Mesodermal cell (in vitro differentiated cells): Measurements from ENCODE around the gene DENND2D.

Experiments used
- H3K27ac ChIP-seq: 2 replicates; pipeline ENCODE4 v1.7.0; 2013; ENCODE audit warnings: mild to moderate bottlenecking, low read depth, low read length, moderate library complexity; ENCODE audit not compliant: severe bottlenecking
- H3K36me3 ChIP-seq: 2 replicates; pipeline ENCODE4 v1.7.1; 2013; ENCODE audit warnings: mild to moderate bottlenecking, low read length, moderate library complexity; ENCODE audit not compliant: control insufficient read depth, insufficient read depth
- H3K4me1 ChIP-seq: one replicate; pipeline ENCODE4 v1.7.1; 2013; ENCODE audit warnings: mild to moderate bottlenecking, low read length; ENCODE audit not compliant: insufficient read depth, control insufficient read depth, poor library complexity, severe bottlenecking
- H3K4me3 ChIP-seq: 2 replicates; pipeline ENCODE4 v1.7.0; 2013; ENCODE audit warnings: low read length, control low read depth, mild to moderate bottlenecking; ENCODE audit not compliant: insufficient read depth, poor library complexity, severe bottlenecking; ENCODE audit errors: extremely low read depth
- H3K9me3 ChIP-seq: 2 replicates; pipeline ENCODE4 v1.7.1; 2013; ENCODE audit warnings: mild to moderate bottlenecking, low read length, moderate library complexity; ENCODE audit not compliant: control insufficient read depth
- WGBS, 2 experiments: methylation state at CpG; one replicate each; pipeline ENCODE4 v1.1.5; 2013; ENCODE audit warnings: missing lambda C conversion rate in 2 of 2; ENCODE audit not compliant: insufficient coverage in 2 of 2; 5-methylcytosine and 5-hydroxymethylcytosine counted together

The DENND2D gene

GRCh38 chr1:111145542-111145941, 54.9 kb downstream of the DENND2D start:
- H3K9me3 ChIP-seq: no peaks in the 10 kb centered on the region
- H3K4me1 ChIP-seq: peaks cover 16% of the 10 kb centered on the region
- 93 to 100% methylated on average over 2 of the region's 2 CpGs for WGBS, 2 experiments
- H3K36me3 ChIP-seq: peaks cover 27% of the 10 kb centered on the region
- no peak overlapping the region for H3K4me3 ChIP-seq
- H3K27ac ChIP-seq: no peak overlapping the region

- WGBS, 2 experiments: 83 to 100% methylated on average over 1 of the region's 5 CpGs
- Histone ChIP-seq H3K9me3 (no peaks in the 10 kb centered on the region), H3K4me3 (peak overlapping the region; percentile 93), H3K27ac (no peak overlapping the region), H3K4me1 (peaks cover 22% of the 10 kb centered on the region), H3K36me3 (peaks cover 6% of the 10 kb centered on the region)
These were observed 58.0 kb downstream of the DENND2D start for GRCh38 chr1:111142356-111142975.

- peaks cover 22% of the 10 kb centered on the region for H3K4me1 ChIP-seq
- WGBS, 2 experiments: 0 to 88% methylated on average over 1 of the region's 5 CpGs
- H3K27ac ChIP-seq: no peak overlapping the region
- peak overlapping the region; percentile 93 for H3K4me3 ChIP-seq
- H3K9me3 ChIP-seq: no peaks in the 10 kb centered on the region
- H3K36me3 ChIP-seq: peaks cover 14% of the 10 kb centered on the region
These were observed 58.9 kb downstream of the DENND2D start for GRCh38 chr1:111141245-111142220.

GRCh38 chr1:111140680-111140967, 59.8 kb downstream of the DENND2D start:
- peak overlapping the region; percentile 93 for H3K27ac ChIP-seq
- H3K4me1 ChIP-seq: peaks cover 20% of the 10 kb centered on the region
- no peaks in the 10 kb centered on the region for H3K9me3 ChIP-seq
- peak overlapping the region; percentile 93 for H3K4me3 ChIP-seq
- 0% methylated on average over 8 of the region's 9 CpGs for WGBS, 2 experiments
- peaks cover 23% of the 10 kb centered on the region for H3K36me3 ChIP-seq

GRCh38 chr1:111139956-111140679, 60.3 kb downstream of the DENND2D start, which contains the start of the genes CEPT1 and DRAM2:
Gene CEPT1 (plus strand): TSS chr1:111140223. CDS start chr1:111147715, 7,492 bp downstream.
Gene DRAM2 (minus strand): TSS chr1:111140093. CDS start chr1:111131554, 8,539 bp downstream.
- peak within 1 kb of the TSS; percentile 93 for H3K27ac ChIP-seq
- H3K4me1 ChIP-seq: peaks cover 15% of the 10 kb centered on the region
- peak within 1 kb of the TSS; percentile 93 for H3K4me3 ChIP-seq
- WGBS, 2 experiments: 0% methylated on average over 51 to 60 of the region's 68 CpGs
- no peaks in the 10 kb centered on the region for H3K9me3 ChIP-seq
- H3K36me3 ChIP-seq: peaks cover 28% of the 10 kb centered on the region

GRCh38 chr1:111139324-111139955, 61.0 kb downstream of the DENND2D start:
- Histone ChIP-seq H3K27ac (peak overlapping the region; percentile 93), H3K9me3 (no peaks in the 10 kb centered on the region), H3K4me1 (peaks cover 14% of the 10 kb centered on the region), H3K4me3 (peak overlapping the region; percentile 93), H3K36me3 (peaks cover 32% of the 10 kb centered on the region)
- WGBS, 2 experiments: 0 to 1% methylated on average over 15 to 24 of the region's 33 CpGs
